GM18519 (cell line): ENCODE measurements around the gene GASK1A.

Experiments
- ATAC-seq: cut with Tn5 transposase; IDR thresholded peaks from one replicate; pipeline ENCODE4 v1.9.1; 2021; ENCODE audit warnings: mild to moderate bottlenecking, moderate library complexity; ENCODE audit not compliant: unreplicated experiment, low FRiP score

GASK1A gene

GRCh38 chr3:43080726-43081568, 101.8 kb downstream of the GASK1A start:
- no peak for ATAC-seq

GRCh38 chr3:43081796-43082195, 102.7 kb downstream of the GASK1A start:
- no peak for ATAC-seq

GRCh38 chr3:43082457-43082856, 103.3 kb downstream of the GASK1A start:
- no peak for ATAC-seq

- no peak for ATAC-seq
Measured at GRCh38 chr3:43086460-43087165, 107.5 kb downstream of the GASK1A start.

GRCh38 chr3:43087249-43087776, 108.2 kb downstream of the GASK1A start:
- ATAC-seq: no peak

- ATAC-seq: no peak
Measured at GRCh38 chr3:43089081-43089480, 110.0 kb downstream of the GASK1A start.

- ATAC-seq: no peak
Measured at GRCh38 chr3:43090238-43090637, 111.1 kb downstream of the GASK1A start.

GRCh38 chr3:43091481-43091880, 112.4 kb downstream of the GASK1A start:
- no peak for ATAC-seq

GRCh38 chr3:43093006-43093405, 113.9 kb downstream of the GASK1A start:
- ATAC-seq: no peak

GRCh38 chr3:43093974-43094373, 114.9 kb downstream of the GASK1A start:
- no peak for ATAC-seq

GRCh38 chr3:43094381-43094780, 115.3 kb downstream of the GASK1A start:
- no peak for ATAC-seq

GRCh38 chr3:43094851-43095250, 115.7 kb downstream of the GASK1A start:
- ATAC-seq: no peak

GRCh38 chr3:43095370-43095769, 116.3 kb downstream of the GASK1A start:
- no peak for ATAC-seq

- no peak for ATAC-seq
Measured at GRCh38 chr3:43096761-43097160, 117.7 kb downstream of the GASK1A start.

- no peak for ATAC-seq
Measured at GRCh38 chr3:43097400-43098080, 118.4 kb downstream of the GASK1A start.

GRCh38 chr3:43098761-43099160, 119.7 kb downstream of the GASK1A start:
- ATAC-seq: no peak

- no peak for ATAC-seq
Measured at GRCh38 chr3:43102773-43103480, 123.8 kb downstream of the GASK1A start.

GRCh38 chr3:43104039-43104438, 124.9 kb downstream of the GASK1A start:
- ATAC-seq: no peak

GRCh38 chr3:43104660-43105595, 125.8 kb downstream of the GASK1A start:
- no peak for ATAC-seq
